GM12874 (cell line): Measurements from ENCODE around the gene MMP1.
A peak's percentile ranks its signal among the peaks of the same experiment; 100 is the strongest.

Experiments
- TF ChIP-seq, protein P1 (sequence below): IDR thresholded peaks from 2 replicates; pipeline ENCODE4 v1.5.1; 2011; ENCODE audit warnings: low read depth, mild to moderate bottlenecking, control low read depth, low read length, moderate library complexity; ENCODE audit not compliant: insufficient read depth

MMP1 gene

DNA sequence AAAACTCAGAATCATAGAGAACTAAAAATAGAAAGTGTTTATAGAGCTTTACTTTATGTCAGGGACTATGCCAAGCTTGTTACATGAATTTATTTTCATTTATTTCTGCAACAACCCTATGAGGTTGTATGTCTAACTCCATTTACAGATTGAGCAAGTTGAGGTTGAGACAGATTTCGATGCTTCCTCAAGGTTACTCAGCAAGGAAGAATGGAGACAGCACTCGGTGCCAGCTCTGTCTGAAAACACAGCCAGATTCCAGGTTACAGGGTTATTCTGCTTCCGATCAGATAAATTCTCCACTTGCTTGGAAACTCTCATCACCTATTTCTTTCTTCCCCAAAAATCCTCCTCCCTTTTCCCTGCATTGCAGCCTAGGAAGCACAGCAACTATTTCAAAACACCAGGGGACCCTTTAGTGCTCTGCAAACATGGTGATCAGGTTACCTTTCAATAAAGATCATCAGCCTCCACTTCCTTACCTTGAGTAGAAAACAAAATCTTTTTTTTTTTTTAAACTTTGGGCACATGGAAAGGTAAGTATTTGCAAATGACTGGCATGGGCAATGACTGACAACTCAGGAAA, 38.4 kb upstream of the MMP1 start:
- TF ChIP-seq, protein P1, sequence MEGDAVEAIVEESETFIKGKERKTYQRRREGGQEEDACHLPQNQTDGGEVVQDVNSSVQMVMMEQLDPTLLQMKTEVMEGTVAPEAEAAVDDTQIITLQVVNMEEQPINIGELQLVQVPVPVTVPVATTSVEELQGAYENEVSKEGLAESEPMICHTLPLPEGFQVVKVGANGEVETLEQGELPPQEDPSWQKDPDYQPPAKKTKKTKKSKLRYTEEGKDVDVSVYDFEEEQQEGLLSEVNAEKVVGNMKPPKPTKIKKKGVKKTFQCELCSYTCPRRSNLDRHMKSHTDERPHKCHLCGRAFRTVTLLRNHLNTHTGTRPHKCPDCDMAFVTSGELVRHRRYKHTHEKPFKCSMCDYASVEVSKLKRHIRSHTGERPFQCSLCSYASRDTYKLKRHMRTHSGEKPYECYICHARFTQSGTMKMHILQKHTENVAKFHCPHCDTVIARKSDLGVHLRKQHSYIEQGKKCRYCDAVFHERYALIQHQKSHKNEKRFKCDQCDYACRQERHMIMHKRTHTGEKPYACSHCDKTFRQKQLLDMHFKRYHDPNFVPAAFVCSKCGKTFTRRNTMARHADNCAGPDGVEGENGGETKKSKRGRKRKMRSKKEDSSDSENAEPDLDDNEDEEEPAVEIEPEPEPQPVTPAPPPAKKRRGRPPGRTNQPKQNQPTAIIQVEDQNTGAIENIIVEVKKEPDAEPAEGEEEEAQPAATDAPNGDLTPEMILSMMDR, result no peak

DNA sequence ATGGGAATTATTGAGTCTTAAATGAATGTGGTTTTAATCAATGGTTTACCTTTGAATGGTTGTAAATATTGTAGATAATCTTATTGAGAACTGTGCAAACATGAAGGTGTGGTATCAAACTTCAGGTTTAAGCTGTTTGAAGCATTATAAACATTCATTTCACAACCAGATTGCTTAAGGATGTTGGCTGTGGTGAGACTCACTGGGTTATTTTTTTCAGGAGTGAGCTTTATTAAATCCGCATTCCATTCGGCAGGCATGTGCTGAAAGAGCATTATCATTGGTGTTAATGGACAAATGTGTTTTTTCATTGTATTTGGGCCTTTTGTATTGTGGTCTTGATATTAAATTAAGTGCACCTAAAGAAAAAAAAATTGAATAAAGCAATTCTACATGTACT, 35.8 kb upstream of the MMP1 start:
- TF ChIP-seq, protein P1, result no peak

DNA sequence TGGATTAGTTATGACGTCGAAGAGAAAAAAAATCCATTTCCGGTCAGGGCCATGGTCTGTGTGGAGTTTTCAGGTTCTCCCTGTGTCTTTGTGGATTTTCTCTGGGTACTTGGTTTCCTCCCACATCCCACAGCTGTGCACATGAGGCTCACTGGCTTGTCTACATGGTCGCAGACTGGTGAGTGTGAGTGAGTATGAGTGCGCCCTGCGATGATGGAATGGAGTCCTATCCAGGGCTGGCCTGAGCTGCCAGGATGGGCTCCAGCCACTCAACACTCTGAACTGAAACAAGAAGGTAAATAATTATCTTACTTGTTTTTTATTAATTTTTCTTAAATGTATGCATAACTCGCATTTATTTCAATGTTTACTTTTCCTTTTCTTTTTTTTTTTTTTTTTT, 34.7 kb upstream of the MMP1 start:
- TF ChIP-seq, protein P1, result no peak

DNA sequence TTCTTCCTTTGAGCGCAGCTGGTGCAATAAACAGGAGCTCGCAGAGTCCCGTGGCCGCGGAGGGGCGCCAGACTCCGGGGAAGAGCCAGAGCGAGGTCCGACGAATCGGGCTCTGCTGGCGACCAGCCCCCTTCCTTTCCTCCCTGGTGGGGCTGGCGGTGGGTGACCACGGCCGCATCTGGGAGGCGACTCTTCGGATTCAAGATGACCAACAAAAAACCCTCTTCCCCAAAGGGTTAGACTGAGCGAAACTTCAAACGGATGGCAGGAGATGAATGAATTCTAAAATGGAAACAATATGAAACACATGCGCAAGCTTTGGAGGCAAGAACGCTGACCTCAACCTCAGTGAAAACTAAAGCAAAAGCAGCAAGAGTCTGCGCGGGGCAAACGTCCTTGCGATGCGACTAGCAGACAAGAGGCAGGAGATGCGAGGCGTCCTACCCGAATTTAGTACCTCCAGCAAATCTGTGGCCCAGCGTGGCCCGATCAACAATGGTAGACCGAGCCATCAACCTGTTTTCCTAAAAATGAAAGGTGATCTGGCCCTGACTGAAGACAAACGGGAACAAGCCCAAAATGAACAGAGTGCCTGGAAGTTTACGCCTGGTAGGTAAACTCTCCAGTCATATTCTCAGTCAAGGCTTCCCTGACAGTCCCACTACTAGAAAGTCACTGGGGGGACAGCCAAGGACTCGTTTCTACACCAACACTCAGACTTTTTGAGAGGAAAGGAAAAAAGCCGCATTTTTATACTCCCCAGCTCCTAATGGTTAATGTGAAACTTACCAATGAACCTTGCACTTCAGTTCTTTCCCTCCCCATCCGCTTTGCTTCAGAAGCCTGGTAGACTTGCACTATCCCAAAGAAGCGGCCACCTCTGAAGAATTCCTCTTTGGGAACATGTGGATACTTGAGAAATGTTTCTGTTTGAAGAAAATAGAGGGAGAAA, 33.8 kb upstream of the MMP1 start:
- TF ChIP-seq, protein P1, result peak; percentile 37

DNA sequence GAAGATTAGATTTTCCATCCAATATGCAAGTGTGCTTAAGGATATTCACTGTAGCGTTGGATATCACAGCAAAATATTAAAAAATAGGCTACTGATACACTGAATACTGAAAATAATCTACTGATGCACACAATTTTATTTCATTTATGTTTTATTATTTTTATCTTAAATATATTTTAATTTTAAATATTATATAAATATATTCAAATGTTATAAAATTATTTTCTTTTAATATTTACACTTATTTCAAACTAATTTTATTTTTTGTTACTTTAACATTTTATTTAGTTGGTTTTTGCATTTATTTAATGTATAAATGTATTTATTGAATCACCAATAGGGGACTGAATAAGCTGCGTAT, 33.1 kb upstream of the MMP1 start:
- TF ChIP-seq, protein P1, result no peak

DNA sequence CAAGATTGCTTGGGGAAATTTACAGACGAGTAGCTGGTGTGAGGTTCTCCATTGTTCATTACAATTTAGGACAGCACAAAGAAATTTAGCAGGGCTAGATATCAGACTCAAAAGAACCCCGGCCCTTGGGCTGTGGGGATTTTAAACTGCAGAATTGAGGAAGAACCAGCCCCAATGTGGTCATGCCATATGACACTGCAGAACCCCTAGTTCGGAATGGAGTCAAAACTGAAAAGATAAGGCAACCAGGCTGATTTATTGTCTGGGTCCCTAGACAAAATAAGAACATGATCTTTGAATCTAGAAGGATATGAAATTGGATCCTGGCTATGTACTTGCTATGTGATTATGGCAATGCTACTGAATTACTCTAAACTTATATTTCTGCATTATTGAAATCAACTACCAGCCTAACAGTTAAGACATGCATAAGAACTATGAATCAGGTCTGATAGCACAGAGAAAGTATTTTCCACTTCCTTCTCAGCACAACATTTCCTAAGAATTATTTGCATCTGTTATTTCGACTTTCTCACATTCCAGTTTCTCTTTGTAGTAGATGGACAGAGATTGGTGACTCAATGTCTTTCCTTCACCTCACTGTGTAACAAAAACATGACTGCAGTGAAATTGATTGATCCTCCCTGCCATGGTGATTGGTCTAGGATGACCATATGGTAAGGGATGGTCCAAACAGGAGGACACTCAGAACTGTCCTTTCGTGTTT, 32.2 kb upstream of the MMP1 start:
- TF ChIP-seq, protein P1, result no peak

DNA sequence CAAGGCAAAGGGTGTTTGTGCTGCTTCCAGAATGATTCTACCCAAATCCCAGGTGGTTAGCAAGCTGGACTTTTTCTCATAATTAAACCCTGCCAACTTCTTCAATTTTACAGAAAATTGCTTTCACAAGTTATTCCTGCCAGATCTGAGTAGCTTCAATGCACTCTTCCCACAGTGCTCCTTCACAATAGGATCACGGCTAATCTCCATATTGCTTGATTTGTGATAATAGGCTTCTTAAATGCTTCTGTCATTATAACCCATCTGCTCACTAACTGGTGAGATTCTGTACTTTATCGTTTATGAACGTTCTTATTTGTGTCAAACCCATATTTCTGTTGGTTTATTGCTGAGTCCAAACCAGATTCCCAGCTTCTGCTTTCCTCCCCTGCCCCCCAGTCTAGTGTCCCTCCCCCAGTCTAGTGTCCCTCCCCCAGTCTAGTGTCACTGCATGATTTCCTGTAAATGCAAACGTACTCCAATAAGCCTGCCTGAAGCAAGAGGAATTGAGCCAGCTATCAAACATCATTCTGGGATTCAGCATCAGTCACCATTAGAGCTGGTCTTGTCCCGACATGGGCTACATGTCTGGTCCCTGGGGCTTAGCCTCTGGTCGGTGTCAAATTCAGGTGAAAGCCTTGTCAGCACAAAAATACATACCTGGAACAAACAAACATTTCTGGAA, 31.5 kb upstream of the MMP1 start:
- TF ChIP-seq, protein P1, result no peak
